GM12878 (cell line): Measurements from ENCODE around the gene ITGAL. TPM values are rescaled to one million over a fixed set of nuclear protein-coding genes. Genes with fewer than 3 reads are reported as not detected.
"Not testable (repeated sequence)": the region's sequence is repeated elsewhere in the genome, so short reads cannot be mapped to it uniquely, and the experiment has no call there.

ENCODE experiments used
- ATAC-seq: fragments of 200-7000 bp; cut with Tn5 transposase; 3 replicates; pipeline ENCODE4 v1.9.1; 2020; ENCODE audit warnings: mild to moderate bottlenecking, moderate library complexity
- BruUV-seq: library from RNA; stranded (reverse); fragments of 400-500 nt; replicated peaks from 2 replicates; lab custom pipeline; 2021; lab: Mats Ljungman, UMichigan
- CTCF ChIA-PET: fragments of 300-600 bp; sonication (Branson Sonifier 250); formaldehyde crosslinking; extraction: SDS; loops from one replicate; lab custom pipeline; 2021; ENCODE audit warnings: inconsistent platforms; lab: Yijun Ruan, JAX
- POLR2A ChIA-PET: fragments of 350-600 bp; formaldehyde crosslinking; extraction: SDS; loops from one replicate; lab custom pipeline; 2021; ENCODE audit warnings: inconsistent platforms; lab: Charles Lee
- RAD21 ChIA-PET: fragments of 300-600 bp; sonication (Branson Sonifier 250); formaldehyde crosslinking; loops from one replicate; lab custom pipeline; 2023; ENCODE audit warnings: antibody characterized with exemption; ENCODE audit not compliant: unreplicated experiment; lab: Charles Lee
- SMC1A ChIA-PET: fragments of 300-600 bp; sonication (Branson Sonifier 250); formaldehyde crosslinking; loops from one replicate; lab custom pipeline; 2023; ENCODE audit not compliant: unreplicated experiment, uncharacterized antibody; lab: Charles Lee
- DNase-seq: peaks from one replicate; pipeline ENCODE4 v3.0.0-alpha.2; 2011; ENCODE audit warnings: low read depth, low spot score
- FAIRE-seq: peaks from 3 replicates; lab custom pipeline; 2011; peaks lifted over from hg19 to GRCh38; lab: Jason Lieb, UNC
- H2AFZ ChIP-seq: 2 replicates; pipeline ENCODE4 v1.6.0; 2011; ENCODE audit warnings: low read depth, low read length, control low read depth; ENCODE audit not compliant: control insufficient read depth
- H3K27ac ChIP-seq: 2 replicates; pipeline ENCODE4 v1.5.1; 2011; ENCODE audit warnings: control low read depth; ENCODE audit not compliant: control insufficient read depth, insufficient read depth
- H3K27me3 ChIP-seq, 2 experiments: replicated peaks in 1 of 2; 2 replicates each; pipeline versions ENCODE4 v1.6.0 to v1.6.1; 2011; ENCODE audit warnings: low read length in 1 of 2; ENCODE audit not compliant: control insufficient read depth in 2 of 2, insufficient read depth in 2 of 2
- H3K36me3 ChIP-seq, 2 experiments: 2 replicates each; pipeline ENCODE4 v1.5.1; 2011; ENCODE audit warnings: low read length in 1 of 2; ENCODE audit not compliant: control insufficient read depth in 2 of 2, insufficient read depth in 2 of 2
- H3K4me1 ChIP-seq: 2 replicates; pipeline ENCODE4 v1.6.1; 2011; ENCODE audit warnings: mild to moderate bottlenecking, low read length, moderate library complexity, mixed read lengths; ENCODE audit not compliant: control insufficient read depth, insufficient read depth
- H3K4me2 ChIP-seq: 2 replicates; pipeline ENCODE4 v1.6.0; 2011; ENCODE audit warnings: control low read depth; ENCODE audit not compliant: control insufficient read depth, insufficient read depth
- H3K4me3 ChIP-seq: fragments of 200-600 bp; sonication (generic); 2 replicates; pipeline ENCODE4 v1.5.1; 2016
- H3K79me2 ChIP-seq: 2 replicates; pipeline ENCODE4 v1.6.0; 2011; ENCODE audit warnings: low read length; ENCODE audit not compliant: control insufficient read depth, insufficient read depth
- H3K9ac ChIP-seq: 2 replicates; pipeline ENCODE4 v1.8.0; 2011; ENCODE audit warnings: low read length, control low read depth, mixed read lengths; ENCODE audit not compliant: control insufficient read depth, insufficient read depth
- H3K9me3 ChIP-seq: replicated peaks from 3 replicates; pipeline ENCODE4 v1.5.1; 2011; ENCODE audit warnings: mild to moderate bottlenecking, low read length; ENCODE audit not compliant: control insufficient read depth, insufficient read depth
- H4K20me1 ChIP-seq: 2 replicates; pipeline ENCODE4 v1.6.0; 2011; ENCODE audit not compliant: control insufficient read depth, insufficient read depth
- PML ChIP-seq: IDR thresholded peaks from 2 replicates; pipeline ENCODE4 v1.6.1; 2012; ENCODE audit warnings: low read length, inconsistent platforms
- POLR2A ChIP-seq: IDR thresholded peaks from 2 replicates; pipeline ENCODE4 v1.6.1; 2011; ENCODE audit warnings: low read depth, mild to moderate bottlenecking, low read length
- SMAD5 ChIP-seq: IDR thresholded peaks from 2 replicates; pipeline ENCODE4 v1.6.1; 2016; ENCODE audit warnings: antibody characterized with exemption, low read depth
- WGBS: methylation state at CpG from one replicate; pipeline ENCODE4 v1.1.6; 2016; ENCODE audit warnings: low lambda C conversion rate; ENCODE audit not compliant: insufficient replicate concordance, insufficient coverage; ENCODE audit errors: missing lambda C conversion rate; 5-methylcytosine and 5-hydroxymethylcytosine counted together
- in situ Hi-C: fragments of 300-500 bp; cut with MboI; formaldehyde crosslinking; loops from 9 replicates; pipeline ENCODE4 v1.14.3; 2018; ENCODE audit warnings: mixed read lengths
- intact Hi-C: fragments of 100-400 bp; cut with micrococcal nuclease; formaldehyde crosslinking; loops from one replicate; pipeline ENCODE4 v1.14.2; 2022; ENCODE audit not compliant: unreplicated experiment
- polyA plus RNA-seq, 11 experiments: library from polyadenylated mRNA; depleted of rRNA in 4 of 11; unstranded in 6 of 11; stranded (reverse) in 5 of 11; fragments of >200 nt; fragmentation: Nextera tagmentation in 4 of 11; fragmentation: Illumina TruSeq in 1 of 11; extraction: Ambion mirVana in 4 of 11; extraction: Trizol in 1 of 11; gene quantifications; 1 replicate in 1 of 11; 2 replicates in 10 of 11; pipeline versions ENCODE4 v1.2.1 to v1.2.3, GENCODE V29; 2011 to 2016; ENCODE audit warnings: inconsistent platforms in 2 of 11, missing spikeins in 2 of 11, low read depth in 1 of 11
- total RNA-seq, 4 experiments: library from RNA; depleted of rRNA in 3 of 4; stranded (reverse); fragments of >200 nt in 3 of 4; fragmentation: Illumina TruSeq in 1 of 4; extraction: Trizol in 1 of 4; gene quantifications; 2 replicates each; pipeline versions ENCODE4 v1.2.1 to v1.2.3, GENCODE V29; 2013 to 2021

The ITGAL gene
- total and polyA plus RNA-seq, 10 of the 15 experiments (the other 5 are each of a cell fraction or from before 2014, with no cell fraction given): 10.7 to 170 (median 96.9) TPM

DNA sequence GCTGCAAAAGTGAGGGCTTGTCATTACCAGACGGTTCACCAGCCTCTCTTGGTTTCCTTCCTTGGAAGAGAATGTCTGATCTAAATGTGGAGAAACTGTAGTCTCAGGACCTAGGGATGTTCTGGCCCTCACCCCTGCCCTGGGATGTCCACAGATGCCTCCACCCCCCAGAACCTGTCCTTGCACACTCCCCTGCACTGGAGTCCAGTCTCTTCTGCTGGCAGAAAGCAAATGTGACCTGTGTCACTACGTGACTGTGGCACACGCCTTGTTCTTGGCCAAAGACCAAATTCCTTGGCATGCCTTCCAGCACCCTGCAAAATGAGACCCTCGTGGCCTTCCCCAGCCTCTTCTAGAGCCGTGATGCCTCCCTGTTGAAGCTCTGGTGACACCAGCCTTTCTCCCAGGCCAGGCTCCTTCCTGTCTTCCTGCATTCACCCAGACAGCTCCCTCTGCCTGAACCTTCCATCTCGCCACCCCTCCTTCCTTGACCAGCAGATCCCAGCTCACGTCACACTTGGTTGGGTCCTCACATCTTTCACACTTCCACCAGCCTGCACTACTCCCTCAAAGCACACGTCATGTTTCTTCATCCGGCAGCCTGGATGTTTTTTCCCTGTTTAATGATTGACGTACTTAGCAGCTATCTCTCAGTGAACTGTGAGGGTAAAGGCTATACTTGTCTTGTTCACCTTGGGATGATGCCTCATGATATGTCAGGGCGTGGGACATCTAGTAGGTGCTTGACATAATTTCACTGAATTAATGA lies 49.5 kb downstream of the ITGAL start:
- SMC1A ChIA-PET: no interaction called here
- no peak overlapping the region for H3K27ac ChIP-seq
- no peak for DNase-seq
- peaks cover 14 to 26% of the 10 kb centered on the region in 2 experiments for H3K36me3 ChIP-seq
- in situ Hi-C loops (no loop called here), intact Hi-C loops (no loop called here)
- no peaks in the 10 kb centered on the region for H3K79me2 ChIP-seq
- H3K4me3 ChIP-seq: no peak overlapping the region
- H2AFZ ChIP-seq: no peak overlapping the region
- no peak for FAIRE-seq
- no peak overlapping the region for H3K9ac ChIP-seq
- no peaks in the 10 kb centered on the region for H3K4me1 ChIP-seq
- TF ChIP-seq POLR2A: peak; percentile 41; the same call in 1 of the 2 replicates
- TF ChIP-seq PML: no peak
- TF ChIP-seq SMAD5: peak; percentile 14; the same call in 1 of the 2 replicates
- no peaks in the 10 kb centered on the region for H4K20me1 ChIP-seq
- POLR2A ChIA-PET: interaction anchor here (1.4 kb wide), 1 partner anchor 10 kb away, joined by 3 read pairs; no protein-coding TSS in a partner anchor
- BruUV-seq: no TSS peak
- H3K4me2 ChIP-seq: no peak overlapping the region
- 68% methylated on average over 11 of the region's 11 CpGs for WGBS
- CTCF ChIA-PET: interaction anchor here (0.9 to 1.1 kb wide), 2 partner anchors 72 to 75 kb away, joined by 3 to 4 read pairs; no protein-coding TSS in a partner anchor
- ATAC-seq: no peak
- no peaks in the 10 kb centered on the region for H3K27me3 ChIP-seq
- H3K9me3 ChIP-seq: no peaks in the 10 kb centered on the region
- RAD21 ChIA-PET: no interaction called here

DNA sequence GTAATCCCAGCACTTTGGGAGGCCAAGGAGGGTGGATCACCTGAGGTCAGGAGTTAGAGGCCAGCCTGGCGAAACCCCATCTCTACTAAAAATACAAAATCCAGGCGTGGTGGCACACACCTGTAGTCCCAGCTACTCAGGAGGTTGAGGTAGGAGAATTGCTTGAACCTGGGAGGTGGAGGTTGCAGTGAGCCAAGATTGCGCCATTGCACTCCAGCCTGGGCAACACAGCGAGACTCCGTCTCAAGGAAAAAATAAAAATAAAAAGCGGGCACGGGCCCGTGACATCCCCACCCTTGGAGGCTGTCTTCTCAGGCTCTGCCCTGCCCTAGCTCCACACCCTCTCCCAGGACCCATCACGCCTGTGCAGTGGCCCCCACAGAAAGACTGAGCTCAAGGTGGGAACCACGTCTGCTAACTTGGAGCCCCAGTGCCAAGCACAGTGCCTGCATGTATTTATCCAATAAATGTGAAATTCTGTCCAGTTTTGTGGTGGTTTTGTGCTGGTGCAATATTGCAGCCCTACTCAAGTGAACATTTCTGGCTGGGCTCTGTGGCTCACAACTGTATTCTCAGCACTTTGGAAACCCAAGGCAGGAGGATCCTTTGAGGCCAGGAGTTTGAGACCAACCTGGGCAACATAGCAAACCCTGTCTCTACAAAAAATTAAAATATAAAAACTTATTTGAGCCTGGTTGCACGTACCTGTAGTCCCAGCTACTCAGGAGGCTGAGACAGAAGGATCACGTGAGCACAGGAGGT lies 50.3 kb downstream of the ITGAL start:
- SMC1A ChIA-PET, H3K4me3 ChIP-seq, H3K4me1 ChIP-seq, H2AFZ ChIP-seq, H3K27me3 ChIP-seq, DNase-seq, ATAC-seq, H3K4me2 ChIP-seq, H4K20me1 ChIP-seq, H3K9ac ChIP-seq, intact Hi-C loops, H3K9me3 ChIP-seq, H3K27ac ChIP-seq, in situ Hi-C loops, FAIRE-seq, H3K79me2 ChIP-seq: not testable (repeated sequence)
- peaks cover 11 to 21% of the 10 kb centered on the region in 2 experiments for H3K36me3 ChIP-seq
- CTCF ChIA-PET: interaction anchor here (0.9 to 1.1 kb wide), 2 partner anchors 73 to 76 kb away, joined by 3 to 4 read pairs; no protein-coding TSS in a partner anchor
- TSS peak; percentile 85 for BruUV-seq
- RAD21 ChIA-PET: interaction anchor here (0.6 kb wide), 1 partner anchor 13 kb away, joined by 3 read pairs; no protein-coding TSS in a partner anchor
- TF ChIP-seq POLR2A (0 out of 2 replicates have a peak, but pooled peaks have one; percentile 20), SMAD5 (0 out of 2 replicates have a peak, but pooled peaks have one; percentile 15)
- 65% methylated on average over 12 of the region's 12 CpGs for WGBS
- POLR2A ChIA-PET: interaction anchor here (1.4 kb wide), 1 partner anchor 11 kb away, joined by 3 read pairs; no protein-coding TSS in a partner anchor
